ENCODE data around the gene HMGCS1. TPM values are rescaled to one million over a fixed set of nuclear protein-coding genes. Genes with fewer than 3 reads are reported as not detected.

Gene HMGCS1
- total and polyA plus RNA-seq, 2 of the 13 experiments (the other 11 are each of a cell fraction or from before 2014, with no cell fraction given): 56.8 to 318 TPM

- TF ChIP-seq ZNF3 (CRISPR knock-in tag; IDR thresholded peaks at IDR 0.05) (no peak), ZKSCAN1 (IDR thresholded peaks at IDR 0.05; ENCODE audit: low read length) (no peak), JUNB (CRISPR knock-in tag; IDR thresholded peaks at IDR 0.05; ENCODE audit: borderline replicate concordance) (peak; percentile 29; the same call in 1 of the 2 replicates), MEF2D (CRISPR knock-in tag; IDR thresholded peaks at IDR 0.05) (no peak)
Measured at GRCh38 chr5:43336159-43336558, 22.9 kb upstream of the HMGCS1 start (continued).

DNA sequence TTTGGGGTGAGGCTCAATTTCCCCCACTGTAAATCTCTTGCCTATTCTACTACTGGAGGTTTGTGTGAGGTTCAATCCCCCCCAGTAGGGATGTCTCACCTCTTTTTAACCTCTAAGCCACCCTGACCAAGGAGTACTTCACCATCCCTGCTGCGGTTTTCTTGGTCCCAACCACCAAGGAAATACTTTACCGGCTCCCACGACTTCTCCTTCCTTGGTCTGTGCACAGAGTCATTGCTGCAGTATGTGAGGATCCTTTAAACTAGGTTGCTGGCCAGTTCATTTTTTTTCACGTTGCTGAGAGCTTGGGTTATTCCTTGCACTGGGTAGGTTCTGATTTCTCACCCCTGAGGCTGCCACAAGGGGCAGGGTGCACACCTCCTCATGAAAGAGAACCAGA is 22.5 kb upstream of the HMGCS1 start:
- CTCF ChIA-PET (ENCODE audit: low intra/inter-chr PET ratio, low total read pairs): no interaction called here
- Histone ChIP-seq H3K4me1 (ENCODE audit: insufficient read depth, low read length) (peaks cover 7% of the 10 kb centered on the region; the same call in 1 of the 2 replicates), H2AFZ (ENCODE audit: low read length) (no peak overlapping the region), H3K27me3 (ENCODE audit: control insufficient read depth in 1 of 2, insufficient read depth in 2 of 2, low read length in 2 of 2) (peaks cover 0 to 1% of the 10 kb centered on the region in 2 experiments; a peak in 3 of 5 replicates), H4K20me1 (ENCODE audit: insufficient read depth, low read length) (no peaks in the 10 kb centered on the region), H3K4me2 (ENCODE audit: low read depth, low read length) (no peak overlapping the region), H3K27ac (ENCODE audit: extremely low read length, insufficient read depth, low read length) (no peak overlapping the region), H3K79me2 (ENCODE audit: insufficient read depth, low read length) (no peaks in the 10 kb centered on the region), H3K9ac (ENCODE audit: insufficient read depth, low read depth, low read length) (no peak overlapping the region), H3K36me3 (replicated peaks in 1 of 2; ENCODE audit: control insufficient read depth in 1 of 2, insufficient read depth in 2 of 2, low read length in 2 of 2) (no peaks in the 10 kb centered on the region), H3K4me3 (replicated peaks in 1 of 3; ENCODE audit: insufficient read depth in 1 of 3, low read depth in 2 of 3, low read length in 3 of 3) (no peak overlapping the region), H3K9me3 (ENCODE audit: low read length) (peaks cover 12% of the 10 kb centered on the region)
- in situ Hi-C loops (cut with HindIII; ENCODE audit: extremely low pct_ligation_motif_present, low pct_unique_long_range_greater_than_20kb): no loop called here
- POLR2A ChIA-PET: no interaction called here
- ATAC-seq: no peak
- TF ChIP-seq ZNF709 (CRISPR knock-in tag; IDR thresholded peaks at IDR 0.05): no peak
- no peak for TF ChIP-seq ZFP41 (CRISPR knock-in tag; IDR thresholded peaks at IDR 0.05; ENCODE audit: borderline replicate concordance)
- TF ChIP-seq GLI4 (CRISPR knock-in tag; IDR thresholded peaks at IDR 0.05; ENCODE audit: borderline replicate concordance): no peak
- TF ChIP-seq ZNF891 (CRISPR knock-in tag; IDR thresholded peaks at IDR 0.05): no peak
- TF ChIP-seq AKAP8 (CRISPR knock-in tag; IDR thresholded peaks at IDR 0.05): no peak
- no peak for TF ChIP-seq PITX1 (CRISPR knock-in tag; IDR thresholded peaks at IDR 0.05)
- TF ChIP-seq RCOR2 (CRISPR knock-in tag; IDR thresholded peaks at IDR 0.05): no peak
- no peak for TF ChIP-seq ZNF282 (IDR thresholded peaks at IDR 0.05; ENCODE audit: partially characterized antibody)
- TF ChIP-seq ZNF549 (CRISPR knock-in tag; IDR thresholded peaks at IDR 0.05): no peak
- no peak for TF ChIP-seq SNRNP70 (IDR thresholded peaks at IDR 0.05; ENCODE audit: low read depth, low read length)
- no peak for TF ChIP-seq ZNF367 (CRISPR knock-in tag; IDR thresholded peaks at IDR 0.05; ENCODE audit: borderline replicate concordance)
- TF ChIP-seq ZNF275 (CRISPR knock-in tag; IDR thresholded peaks at IDR 0.05; ENCODE audit: borderline replicate concordance): no peak
- TF ChIP-seq CC2D1A (CRISPR knock-in tag; IDR thresholded peaks at IDR 0.05): no peak
- no peak for TF ChIP-seq HES4 (CRISPR knock-in tag; IDR thresholded peaks at IDR 0.05; ENCODE audit: borderline replicate concordance)
- no peak for TF ChIP-seq PAF1 (CRISPR knock-in tag; IDR thresholded peaks at IDR 0.05)
- no peak for TF ChIP-seq ZBTB10 (CRISPR knock-in tag; IDR thresholded peaks at IDR 0.05; ENCODE audit: borderline replicate concordance)
- WGBS (ENCODE audit: low lambda C conversion rate): 40% methylated on average over 4 of the region's 4 CpGs
- intact Hi-C loops (cut with micrococcal nuclease; ENCODE audit: unreplicated experiment): no loop called here
- no peak for DNase-seq (ENCODE audit: low spot score)
- no peak for FAIRE-seq
- BruUV-seq (replicated peaks): no TSS peak
